HCT116 (cell line): ENCODE data around the gene HAPLN1.

Source experiments
- CTCF ChIP-seq, 3 experiments: fragments of 200-600 bp in 1 of 3; sonication (generic) in 1 of 3; IDR thresholded peaks in 2 of 3; conservative IDR thresholded peaks in 1 of 3; 2 replicates each; pipeline ENCODE4 v1.5.1; 2012 to 2017; ENCODE audit warnings: low read depth in 2 of 3, low read length in 2 of 3, antibody characterized with exemption in 1 of 3, borderline replicate concordance in 1 of 3, control low read depth in 1 of 3, mild to moderate bottlenecking in 1 of 3, mixed read lengths in 1 of 3, mixed run types in 1 of 3, moderate library complexity in 1 of 3; ENCODE audit not compliant: insufficient read depth in 1 of 3
- EZH2 ChIP-seq: fragments of 200-600 bp; sonication (generic); IDR thresholded peaks from 2 replicates; pipeline ENCODE4 v1.6.1; 2017; ENCODE audit warnings: antibody characterized with exemption, mixed run types
- REST ChIP-seq: IDR thresholded peaks from 2 replicates; pipeline ENCODE4 v1.6.1; 2012; ENCODE audit warnings: low read depth
- ZBTB33 ChIP-seq: IDR thresholded peaks from 2 replicates; pipeline ENCODE4 v1.6.1; 2011; ENCODE audit warnings: mild to moderate bottlenecking, low read length, moderate library complexity; ENCODE audit not compliant: insufficient replicate concordance; ENCODE audit errors: extremely low read depth

GRCh38 chr5:83645936-83646335, 74.7 kb downstream of the HAPLN1 start:
- TF ChIP-seq EZH2 (no peak), ZBTB33 (no peak), CTCF (IDR thresholded peaks at IDR 0.05 in 2 of 3, conservative IDR thresholded peaks at IDR 0.05 in 1 of 3; ENCODE audit: borderline replicate concordance in 1 of 3, insufficient read depth in 1 of 3, low read depth in 2 of 3, low read length in 2 of 3) (no peak), REST (no peak)
